ENCODE data around the gene FTH1. TPM values are rescaled to one million over a fixed set of nuclear protein-coding genes. Genes with fewer than 3 reads are reported as not detected.

The FTH1 gene
- polyA plus RNA-seq, 1 donor: 1,297 TPM

DNA sequence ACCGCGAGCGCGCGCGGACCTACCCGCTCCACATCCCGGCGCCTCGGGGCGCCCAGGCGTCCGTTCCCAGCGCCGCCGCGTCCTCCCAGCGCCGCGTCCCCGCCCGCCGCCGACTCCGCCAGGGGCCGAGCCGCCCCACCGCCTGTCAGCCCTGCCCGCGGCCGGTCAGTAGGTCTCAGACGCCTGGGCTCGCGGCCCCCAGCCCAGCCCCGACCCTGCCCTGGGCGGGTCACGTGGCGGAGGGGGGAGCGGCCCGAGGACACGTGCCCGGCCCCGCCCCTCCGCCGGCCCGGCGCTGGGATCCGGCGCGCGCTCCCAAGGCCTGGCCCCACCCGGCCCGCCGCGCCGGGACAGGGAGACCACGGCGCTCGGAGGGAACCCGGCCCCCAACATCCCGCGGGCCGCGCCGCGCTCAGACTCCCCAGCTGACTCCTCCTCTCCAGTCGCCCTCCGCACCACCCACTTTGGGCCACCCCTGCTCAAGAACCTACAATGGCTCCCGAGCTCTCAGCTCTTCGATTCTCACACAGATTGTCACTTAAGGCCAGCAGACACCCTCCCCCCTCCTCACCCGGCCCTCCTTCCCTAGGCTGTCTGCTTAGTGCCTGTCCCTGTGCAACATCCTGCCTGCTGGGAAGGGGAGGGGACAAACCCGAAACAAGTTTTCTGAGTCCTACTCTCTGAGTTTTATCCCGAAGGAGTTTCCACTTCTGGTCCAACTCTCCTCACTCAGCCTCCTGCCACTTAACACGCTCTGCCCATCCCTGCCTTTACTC is 49.9 kb downstream of the FTH1 start, which contains the start of gene RAB3IL1:
Gene RAB3IL1, minus strand, starts transcription at position 233 of the 776 bp plus-strand sequence. Its CDS starts 199 bp downstream, at position 34.
- no peak for DNase-seq (ENCODE audit: low read depth)

DNA sequence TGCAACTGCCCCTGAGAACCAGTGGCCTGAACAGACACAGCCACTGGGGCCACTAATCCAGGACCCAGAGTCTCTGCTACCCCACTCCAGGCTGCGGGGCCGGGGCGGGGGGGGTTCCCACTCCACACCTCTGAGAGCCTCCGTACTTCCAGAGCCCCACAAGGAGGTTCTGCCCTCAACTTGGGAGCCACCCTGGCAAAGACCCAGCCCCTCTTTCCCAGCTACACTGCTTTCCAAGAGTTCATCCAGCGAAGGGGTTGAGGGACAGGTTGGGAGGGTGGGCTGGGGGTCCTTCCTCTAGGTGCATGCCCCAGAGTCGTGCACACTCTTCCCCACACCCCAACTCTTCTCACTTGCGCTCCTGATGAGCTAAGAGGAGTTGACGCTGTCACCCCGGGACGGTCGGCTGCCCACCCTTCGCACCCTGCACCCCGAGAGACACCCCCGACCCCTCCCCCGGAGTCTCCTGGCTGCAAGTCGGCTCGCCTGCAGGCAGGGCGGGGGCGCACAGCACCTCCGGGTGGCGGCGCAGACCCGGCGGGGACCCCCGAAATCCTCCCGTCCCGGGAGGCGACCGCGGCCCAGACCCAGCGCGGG is 50.6 kb downstream of the FTH1 start:
- DNase-seq (ENCODE audit: low read depth): no peak

- DNase-seq (ENCODE audit: low read depth): no peak
Measured at GRCh38 chr11:61914471-61915171, 52.8 kb downstream of the FTH1 start.

Other genes with a start within 250 kb of the FTH1 start
- gene MYRF, start 215.0 kb downstream of the FTH1 start, polyA plus RNA-seq (ENCODE audit: insufficient read length): 0.94 TPM
- 158 TPM for gene TMEM258, start 175.0 kb downstream of the FTH1 start, polyA plus RNA-seq (ENCODE audit: insufficient read length)
- 11.7 TPM for gene FEN1, start 174.7 kb downstream of the FTH1 start, polyA plus RNA-seq (ENCODE audit: insufficient read length)
- 16.6 TPM for gene FADS1, start 150.6 kb downstream of the FTH1 start, polyA plus RNA-seq (ENCODE audit: insufficient read length)
- gene FADS2, start 139.3 kb downstream of the FTH1 start, polyA plus RNA-seq (ENCODE audit: insufficient read length): 75.9 TPM
- gene FADS3, start 76.1 kb downstream of the FTH1 start, polyA plus RNA-seq (ENCODE audit: insufficient read length): 41.5 TPM
- gene RAB3IL1, start 50.1 kb downstream of the FTH1 start, polyA plus RNA-seq (ENCODE audit: insufficient read length): 25.9 TPM
- 2.5 TPM for gene BEST1, start 17.3 kb downstream of the FTH1 start, polyA plus RNA-seq (ENCODE audit: insufficient read length)
- 15.7 TPM for gene INCENP, start 156.4 kb upstream of the FTH1 start, polyA plus RNA-seq (ENCODE audit: insufficient read length)
- gene SCGB1D1, start 222.6 kb upstream of the FTH1 start, polyA plus RNA-seq (ENCODE audit: insufficient read length): not detected
- not detected for gene SCGB2A1, start 241.0 kb upstream of the FTH1 start, polyA plus RNA-seq (ENCODE audit: insufficient read length)

All from forelimb muscle (tissue), 1 donor.